Stimulated activated CD4-positive, alpha-beta T cell treated with anti-CD3 and anti-CD28 coated beads, Interleukin-4, amount 100 ng/mL, for 4 hours (primary cell): ENCODE measurements around the gene KL.

Experiments used
- DNase-seq, 2 experiments: peaks; one replicate each; pipeline ENCODE4 v3.0.0-alpha.2; 2020

The KL gene

DNA sequence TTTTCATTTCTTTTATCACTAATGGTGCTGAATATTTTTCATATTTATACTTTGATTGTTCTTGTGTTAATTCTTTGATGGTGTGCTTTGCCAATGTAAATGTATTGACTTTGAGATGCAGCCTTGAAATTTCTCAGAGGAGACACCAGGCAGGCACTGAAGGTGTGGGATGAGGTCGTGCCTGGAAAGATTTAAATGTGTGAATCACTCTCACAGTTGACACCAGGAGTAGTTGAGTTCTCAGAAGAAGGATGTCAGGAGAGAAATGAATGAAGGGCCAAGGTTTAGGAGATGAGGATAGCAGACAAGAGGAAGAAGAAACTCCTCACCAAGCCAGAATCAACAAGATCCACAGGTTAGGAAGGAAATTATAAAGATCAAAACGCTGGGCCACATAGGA, 10.1 kb upstream of the KL start:
- no peak for DNase-seq

- no peak for DNase-seq
These were observed 9.6 kb upstream of the KL start for GRCh38 chr13:33006638-33007037.

DNA sequence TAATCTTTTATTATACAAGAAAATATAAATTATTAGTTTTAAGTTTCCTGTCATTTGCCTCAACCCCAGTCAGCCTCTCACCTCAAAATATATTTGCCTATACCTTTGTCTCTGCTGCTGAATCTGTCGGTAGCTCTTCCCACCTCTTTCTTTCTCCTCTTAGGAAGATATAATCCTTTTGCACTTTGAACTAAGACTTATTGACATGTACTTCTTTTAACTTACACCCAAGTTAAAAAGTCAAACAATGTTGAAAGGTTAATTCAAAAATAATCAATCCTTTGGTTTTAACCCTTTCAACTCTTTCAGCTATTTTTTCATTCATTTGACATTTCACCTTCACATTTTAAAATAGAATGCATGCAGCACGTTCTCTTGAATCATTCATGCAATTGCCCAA, 9.0 kb upstream of the KL start:
- no peak for DNase-seq

DNA sequence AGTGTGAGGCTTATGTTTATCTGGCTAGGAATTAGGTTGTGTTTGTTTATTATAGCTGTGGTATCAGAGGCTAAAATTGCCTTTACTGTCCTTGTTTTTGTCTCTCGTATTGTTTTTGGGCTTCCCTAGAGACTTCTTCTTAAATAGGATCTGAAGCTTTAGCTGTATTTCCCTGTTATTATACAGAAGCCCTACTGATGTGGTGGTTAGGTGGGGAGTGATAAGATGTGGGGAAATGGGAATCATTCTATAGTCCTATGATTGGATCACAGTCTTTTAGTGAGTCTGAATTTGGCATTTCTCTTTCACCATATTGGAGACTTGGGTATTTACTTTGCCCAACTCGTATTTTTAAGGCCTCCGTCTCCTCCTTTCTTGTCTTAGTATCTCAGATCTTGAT, 8.3 kb upstream of the KL start:
- no peak for DNase-seq

GRCh38 chr13:33008946-33009722, 7.1 kb upstream of the KL start:
- no peak for DNase-seq

DNA sequence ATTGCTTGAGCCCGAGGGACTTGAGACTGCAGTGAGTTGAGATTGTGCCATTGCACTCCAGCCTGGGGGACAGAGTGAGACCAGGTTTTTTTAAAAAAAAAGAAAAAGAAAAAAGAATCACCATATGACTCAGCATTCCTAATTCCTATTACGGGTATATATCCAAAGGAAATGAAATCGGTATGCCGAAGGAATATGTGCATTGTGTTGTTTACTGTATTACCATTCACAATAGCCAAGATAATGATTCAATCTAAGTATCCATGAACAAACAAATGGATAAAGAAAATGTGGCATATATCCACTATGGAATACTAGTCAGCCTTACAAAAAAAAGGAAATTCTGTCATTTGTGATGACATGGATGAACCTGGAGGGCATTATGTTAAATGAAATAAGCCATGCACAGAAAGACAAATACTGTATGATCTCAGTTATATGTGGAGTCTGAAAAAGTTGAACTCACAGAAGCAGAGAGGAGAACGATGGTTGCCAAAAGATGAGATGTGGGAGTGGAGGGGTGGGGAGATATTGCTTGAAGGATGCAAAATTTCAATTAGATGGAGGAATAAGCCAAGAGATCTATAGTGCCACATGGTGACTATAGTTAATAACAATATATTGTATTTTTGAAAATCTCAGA, 4.3 kb upstream of the KL start:
- no peak for DNase-seq

DNA sequence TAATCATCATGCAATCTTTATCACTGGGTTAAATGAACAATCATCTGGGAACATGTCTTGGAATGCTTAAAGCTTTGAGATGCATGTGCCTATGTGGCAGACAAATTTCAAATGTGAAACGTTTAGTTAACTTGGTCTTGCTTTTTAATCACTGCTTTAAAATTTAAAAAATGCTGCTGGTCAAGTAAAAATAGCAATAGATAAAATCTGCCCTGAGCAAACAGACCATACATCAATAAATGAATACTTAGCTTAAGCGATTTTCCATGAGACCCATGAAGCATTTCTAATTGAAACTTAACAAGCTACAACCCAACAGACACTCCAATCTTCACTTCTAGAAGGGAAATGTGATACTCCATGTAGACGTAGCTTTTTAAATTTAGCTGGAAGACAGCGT, 1.9 kb upstream of the KL start:
- DNase-seq = no peak

GRCh38 chr13:33015241-33015668, 968 bp upstream of the KL start:
- no peak for DNase-seq

DNA sequence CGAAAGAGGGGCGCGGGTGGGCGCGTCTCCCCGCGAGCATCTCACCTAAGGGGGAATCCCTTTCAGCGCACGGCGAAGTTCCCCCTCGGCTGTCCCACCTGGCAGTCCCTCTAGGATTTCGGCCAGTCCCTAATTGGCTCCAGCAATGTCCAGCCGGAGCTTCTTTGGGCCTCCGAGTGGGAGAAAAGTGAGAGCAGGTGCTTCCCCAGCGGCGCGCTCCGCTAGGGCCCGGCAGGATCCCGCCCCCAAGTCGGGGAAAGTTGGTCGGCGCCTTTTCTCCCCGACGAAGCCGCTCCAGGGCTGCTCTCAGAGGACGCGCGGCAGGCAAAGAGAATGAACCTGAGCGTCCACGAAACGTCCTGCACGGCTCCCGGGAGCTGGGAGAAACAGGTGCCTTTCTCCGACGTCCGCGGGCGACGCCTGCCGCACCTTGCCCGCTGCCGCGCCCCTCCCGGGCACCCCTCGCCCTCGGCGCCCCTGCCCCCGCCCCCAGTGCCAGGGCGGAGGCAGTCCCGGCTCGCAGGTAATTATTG, 366 bp upstream of the KL start:
- DNase-seq = peak in 1 of 2 experiments; percentile 6

- DNase-seq = peak in 1 of 2 experiments; percentile 4
These were observed 1.2 kb downstream of the KL start for GRCh38 chr13:33017323-33017929.

- DNase-seq = no peak
These were observed 2.7 kb downstream of the KL start for GRCh38 chr13:33018886-33019285.

- DNase-seq = no peak
These were observed 6.8 kb downstream of the KL start for GRCh38 chr13:33022986-33023385.

DNA sequence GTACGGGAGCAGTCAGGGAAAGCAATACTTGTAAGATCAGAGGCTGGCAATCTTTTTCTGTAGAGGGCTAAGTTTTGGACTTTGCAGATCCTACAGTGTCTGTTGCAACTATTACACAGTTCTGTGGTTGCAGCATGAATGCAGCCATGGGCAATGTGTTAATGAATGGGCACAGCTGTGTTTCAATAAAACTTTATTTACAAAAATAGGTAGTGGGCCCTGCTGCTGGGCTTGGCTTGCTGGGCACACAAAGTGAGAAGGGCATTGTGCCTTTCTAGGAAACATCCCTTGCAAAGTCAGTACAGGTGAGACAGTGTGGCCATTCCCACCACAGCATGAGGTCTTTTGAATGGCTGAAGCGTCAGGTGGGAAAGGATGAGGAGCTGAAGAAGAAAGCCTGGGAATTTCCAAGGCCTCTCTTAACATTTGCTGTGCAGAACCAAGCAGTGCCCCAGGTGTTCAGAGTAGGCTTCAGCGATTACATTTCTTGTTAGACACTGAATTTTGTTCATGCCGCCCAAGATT, 9.1 kb downstream of the KL start:
- no peak for DNase-seq

DNA sequence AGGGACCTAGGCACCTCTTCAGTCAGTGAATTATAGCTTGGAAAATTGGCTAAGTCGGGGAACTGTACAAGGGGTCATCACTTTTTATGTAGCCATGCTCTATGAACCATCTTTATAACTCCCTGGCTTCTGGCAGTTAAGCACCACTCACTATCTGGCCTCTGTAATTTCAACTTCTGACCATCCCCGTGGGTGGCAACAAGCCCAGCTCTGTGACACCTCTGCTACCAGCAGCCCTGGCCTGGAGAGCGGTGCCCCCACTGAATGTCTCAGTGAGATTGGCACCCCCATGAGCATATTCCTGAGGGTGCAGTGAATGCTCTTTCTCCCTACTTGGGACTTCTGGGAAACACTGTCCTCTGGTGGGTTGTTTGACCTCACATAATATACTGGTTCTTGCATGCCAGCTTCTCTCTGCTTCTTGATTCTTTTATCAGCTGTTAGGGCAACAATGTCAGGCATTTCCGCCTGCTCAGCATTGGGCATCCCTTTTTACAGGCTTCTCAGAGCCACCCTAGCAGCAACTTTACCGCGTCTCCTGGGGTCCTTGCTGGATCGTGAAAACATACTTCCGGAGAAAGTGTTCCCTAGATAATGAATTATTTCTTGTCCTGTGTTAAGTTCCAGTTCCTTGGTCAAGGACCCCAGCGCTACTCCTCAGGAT, 10.4 kb downstream of the KL start:
- no peak for DNase-seq

- no peak for DNase-seq
These were observed 12.4 kb downstream of the KL start for GRCh38 chr13:33028620-33029019.

GRCh38 chr13:33031277-33031676, 15.1 kb downstream of the KL start:
- DNase-seq = no peak

DNA sequence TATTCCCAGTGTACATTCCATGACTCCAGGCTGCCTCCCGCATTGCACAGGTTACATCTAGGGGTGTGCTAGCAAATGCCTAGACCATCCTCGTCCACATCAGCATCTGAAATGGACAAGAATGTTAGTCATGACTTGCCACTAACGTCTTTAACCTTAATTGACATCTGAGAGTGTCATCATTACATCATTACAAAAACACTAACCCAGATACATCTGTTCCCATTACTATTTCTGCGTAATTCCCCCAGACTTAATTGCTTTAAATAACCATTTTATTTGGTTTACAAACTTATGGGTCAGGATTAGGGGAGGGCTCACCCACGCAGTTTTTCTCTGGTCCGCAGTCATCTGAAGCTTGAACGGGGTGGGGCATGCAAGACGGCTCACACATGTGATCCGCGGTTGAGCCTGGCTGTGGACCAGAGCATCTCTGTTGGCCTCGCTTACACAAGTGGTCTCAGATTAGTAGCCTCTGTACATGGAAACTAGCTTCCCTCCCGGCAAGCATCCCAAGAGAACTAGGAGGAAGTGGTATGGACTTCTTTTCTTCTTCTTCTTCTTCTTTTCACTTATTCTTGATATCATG, 15.9 kb downstream of the KL start:
- DNase-seq = no peak

DNA sequence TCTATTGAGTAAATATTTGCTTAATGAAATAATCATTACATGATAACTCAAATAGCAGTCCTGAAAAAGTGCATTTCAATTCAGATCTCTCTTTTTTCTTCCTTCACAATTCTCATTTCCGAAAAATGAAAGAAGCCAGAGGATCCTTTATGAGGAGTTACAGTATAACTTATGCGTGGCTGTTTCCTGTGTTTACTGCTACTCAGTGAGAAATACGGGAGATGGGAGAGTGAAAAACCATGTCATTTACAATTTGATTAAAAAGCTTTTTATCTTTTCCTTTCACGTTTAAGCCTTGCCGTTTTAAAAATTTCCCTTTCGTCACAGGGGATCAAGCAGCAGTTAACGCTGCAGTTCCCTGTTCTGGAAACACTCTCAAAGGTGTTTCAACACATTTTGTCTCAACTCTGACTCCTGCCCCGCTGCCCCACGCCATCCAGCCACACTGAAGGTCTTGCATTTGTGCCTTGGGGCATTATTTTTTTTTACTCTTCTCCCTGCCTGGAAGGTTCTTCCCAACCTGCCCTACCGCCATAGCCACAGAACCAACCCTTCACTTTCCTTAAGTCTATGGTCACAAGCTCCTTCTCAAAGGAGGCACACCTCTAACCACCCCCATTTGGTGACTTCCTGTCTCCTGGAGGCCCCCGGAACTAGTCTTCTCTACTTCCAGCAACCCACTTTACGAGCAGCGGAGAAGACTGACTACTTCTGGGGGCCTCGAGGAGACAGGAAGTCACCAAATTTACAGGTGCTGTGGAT, 17.0 kb downstream of the KL start:
- peak; percentile 5 to 24 for DNase-seq

- DNase-seq = no peak
These were observed 17.8 kb downstream of the KL start for GRCh38 chr13:33033986-33034385.

- DNase-seq = no peak
These were observed 18.8 kb downstream of the KL start for GRCh38 chr13:33034882-33035520.

DNA sequence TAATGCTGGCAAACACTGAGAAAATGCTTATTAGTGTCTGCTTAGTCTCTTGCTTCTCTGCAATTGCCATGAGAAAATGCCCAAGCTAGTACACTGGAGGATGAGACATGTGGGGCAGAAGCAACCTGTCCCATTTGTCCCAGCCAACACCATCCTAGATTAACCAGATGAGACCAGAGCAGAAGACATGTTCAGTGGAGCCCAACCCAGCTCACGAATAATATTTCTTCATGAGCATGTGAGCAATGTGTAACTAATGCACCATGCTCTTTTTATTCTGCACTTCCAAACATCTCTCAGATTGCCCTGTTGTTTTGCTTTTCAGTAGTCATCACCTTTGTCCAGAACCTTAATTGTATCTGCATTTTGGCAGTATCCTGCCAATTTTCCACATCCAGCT, 21.4 kb downstream of the KL start:
- no peak for DNase-seq
